Fibroblast of skin of back (primary cell): ENCODE results near the gene AOAH.
A peak's percentile ranks its signal among the peaks of the same experiment; 100 is the strongest.
"Not testable (repeated sequence)": the region's sequence is repeated elsewhere in the genome, so short reads cannot be mapped to it uniquely, and the experiment has no call there.

Experiments
- DNase-seq: peaks from one replicate; pipeline ENCODE4 v3.0.0-alpha.2; 2013

Gene AOAH

GRCh38 chr7:36654436-36654835 is 69.9 kb downstream of the AOAH start:
- DNase-seq, result no peak

- DNase-seq, result no peak
Observed at GRCh38 chr7:36653663-36654355, 70.5 kb downstream of the AOAH start.

- DNase-seq, result peak; percentile 54
Observed at GRCh38 chr7:36653008-36653662, 71.2 kb downstream of the AOAH start.

DNA sequence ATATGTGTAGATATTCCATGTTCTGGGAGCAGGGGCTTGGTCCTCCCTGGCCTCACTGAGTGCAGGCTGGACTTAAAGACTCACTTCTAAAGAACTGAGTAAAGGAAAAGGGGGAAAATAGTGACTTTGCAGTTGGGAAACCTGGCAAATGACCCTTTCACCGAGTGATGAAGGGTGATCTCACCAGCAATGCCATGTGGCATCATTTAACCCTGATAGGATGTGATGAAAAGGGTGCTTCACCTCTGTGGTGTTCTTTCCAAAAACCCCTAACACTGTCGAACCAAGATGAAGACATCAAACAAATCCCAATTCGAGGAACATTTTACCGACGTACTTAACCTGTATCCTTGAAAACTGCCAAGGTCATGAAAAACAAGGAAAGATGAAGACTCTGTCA is 71.9 kb downstream of the AOAH start:
- no peak for DNase-seq

- DNase-seq, result peak; percentile 77
Observed at GRCh38 chr7:36651404-36651803, 72.9 kb downstream of the AOAH start.

GRCh38 chr7:36650766-36651312 is 73.5 kb downstream of the AOAH start:
- DNase-seq, result no peak

GRCh38 chr7:36650320-36650719 is 74.0 kb downstream of the AOAH start:
- DNase-seq, result no peak

DNA sequence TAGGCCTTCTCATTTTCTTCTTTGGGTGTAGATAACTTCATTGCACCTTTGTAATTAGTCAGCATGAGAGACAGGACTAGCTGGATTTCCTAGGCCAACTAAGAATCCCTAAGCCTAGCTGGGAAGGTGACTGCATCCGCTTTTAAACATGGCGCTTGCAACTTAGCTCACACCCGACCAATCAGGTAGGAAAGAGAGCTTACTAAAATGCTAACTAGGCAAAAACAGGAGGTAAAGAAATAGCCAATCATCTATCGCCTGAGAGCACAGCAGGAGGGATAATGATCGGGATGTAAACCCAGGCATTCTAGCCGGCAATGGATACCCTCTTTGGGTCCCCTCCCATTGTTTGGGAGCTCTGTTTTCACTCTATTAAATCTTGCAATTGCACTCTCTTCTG is 75.0 kb downstream of the AOAH start:
- not testable (repeated sequence) for DNase-seq

GRCh38 chr7:36648441-36648840 is 75.9 kb downstream of the AOAH start:
- no peak for DNase-seq

- no peak for DNase-seq
Observed at GRCh38 chr7:36644625-36645422, 79.5 kb downstream of the AOAH start.

- DNase-seq, result no peak
Observed at GRCh38 chr7:36642414-36642813, 81.9 kb downstream of the AOAH start.

GRCh38 chr7:36642010-36642409 is 82.3 kb downstream of the AOAH start:
- no peak for DNase-seq

DNA sequence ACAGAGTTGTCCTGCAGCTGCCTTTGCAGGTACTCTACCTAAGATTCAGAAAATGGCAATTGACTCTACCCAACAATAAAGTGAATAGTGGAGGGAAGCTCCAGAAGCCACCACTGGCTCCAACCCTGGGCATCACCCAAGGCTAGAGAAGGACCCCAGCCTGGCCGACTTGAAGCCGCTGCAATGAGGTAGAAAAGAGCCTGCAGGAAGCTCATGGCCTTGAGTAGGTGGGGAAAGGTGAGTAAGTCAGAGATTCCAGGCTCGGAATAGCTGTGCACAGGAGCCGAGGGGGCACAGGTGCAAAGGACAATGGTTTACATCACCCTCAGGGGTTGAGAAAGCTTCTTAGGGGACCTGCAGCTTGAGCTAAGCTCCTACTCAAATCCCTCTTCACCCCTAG is 83.6 kb downstream of the AOAH start:
- DNase-seq, result no peak

GRCh38 chr7:36639826-36640225 is 84.5 kb downstream of the AOAH start:
- no peak for DNase-seq

- no peak for DNase-seq
Observed at GRCh38 chr7:36638586-36639263, 85.6 kb downstream of the AOAH start.

- DNase-seq, result no peak
Observed at GRCh38 chr7:36638140-36638539, 86.2 kb downstream of the AOAH start.

GRCh38 chr7:36637417-36637816 is 86.9 kb downstream of the AOAH start:
- no peak for DNase-seq

DNA sequence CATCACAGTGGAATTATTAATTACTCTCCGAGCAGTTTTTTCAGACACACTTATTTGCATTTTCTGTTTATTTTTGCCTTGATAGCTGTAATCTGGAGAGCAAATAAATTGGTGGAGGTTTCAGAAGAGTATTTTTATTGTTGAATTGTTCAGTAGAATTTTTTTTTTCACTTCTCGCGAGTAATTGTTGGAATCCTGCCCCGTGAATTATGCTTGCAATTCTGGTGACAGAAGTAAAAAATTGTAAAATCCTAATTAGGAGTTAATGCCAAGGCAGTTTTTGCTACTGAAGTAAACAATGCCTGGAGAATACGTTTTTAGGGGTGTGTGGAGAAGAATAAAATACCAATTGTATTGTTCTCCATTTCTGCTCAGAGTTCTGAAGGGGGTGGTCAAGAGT is 88.2 kb downstream of the AOAH start:
- DNase-seq, result no peak

DNA sequence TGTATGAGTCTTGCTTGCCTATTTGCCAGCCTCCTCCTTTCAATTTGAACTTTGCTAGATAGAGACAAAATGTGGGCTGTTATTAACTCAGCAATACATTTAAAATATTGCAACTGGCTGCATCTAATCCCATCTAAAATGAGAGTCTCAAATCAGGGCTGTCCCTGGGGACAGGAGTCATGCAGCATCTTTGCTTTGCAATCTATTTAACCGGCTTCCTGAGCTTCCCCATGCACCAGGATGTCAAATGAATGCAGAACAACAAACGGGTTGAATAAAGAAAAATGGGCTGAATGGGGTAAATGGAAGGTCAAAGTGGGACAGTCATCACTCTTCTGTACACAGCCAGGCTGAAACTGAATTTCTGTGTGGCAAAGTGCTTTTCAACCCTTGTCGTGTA is 89.2 kb downstream of the AOAH start:
- no peak for DNase-seq

DNA sequence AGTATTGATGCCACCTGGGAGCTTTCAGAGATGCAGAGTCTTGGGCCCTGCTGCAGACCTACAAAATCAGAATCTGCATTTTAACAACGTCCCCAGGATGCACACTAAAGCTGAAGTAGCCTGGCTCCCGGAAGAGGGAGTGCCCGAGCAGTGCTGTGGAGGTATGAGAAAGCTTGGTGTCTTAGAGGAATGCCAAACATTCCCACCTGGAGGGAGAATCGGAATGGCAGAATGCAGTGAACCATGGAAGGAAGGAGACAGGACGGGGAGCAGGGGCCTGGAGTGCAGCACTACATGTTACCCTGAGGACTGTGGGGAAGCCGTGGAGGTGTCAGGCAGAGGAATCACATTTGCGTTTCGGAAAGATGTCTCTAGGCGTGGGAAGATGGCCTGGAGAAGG is 90.9 kb downstream of the AOAH start:
- DNase-seq, result no peak

DNA sequence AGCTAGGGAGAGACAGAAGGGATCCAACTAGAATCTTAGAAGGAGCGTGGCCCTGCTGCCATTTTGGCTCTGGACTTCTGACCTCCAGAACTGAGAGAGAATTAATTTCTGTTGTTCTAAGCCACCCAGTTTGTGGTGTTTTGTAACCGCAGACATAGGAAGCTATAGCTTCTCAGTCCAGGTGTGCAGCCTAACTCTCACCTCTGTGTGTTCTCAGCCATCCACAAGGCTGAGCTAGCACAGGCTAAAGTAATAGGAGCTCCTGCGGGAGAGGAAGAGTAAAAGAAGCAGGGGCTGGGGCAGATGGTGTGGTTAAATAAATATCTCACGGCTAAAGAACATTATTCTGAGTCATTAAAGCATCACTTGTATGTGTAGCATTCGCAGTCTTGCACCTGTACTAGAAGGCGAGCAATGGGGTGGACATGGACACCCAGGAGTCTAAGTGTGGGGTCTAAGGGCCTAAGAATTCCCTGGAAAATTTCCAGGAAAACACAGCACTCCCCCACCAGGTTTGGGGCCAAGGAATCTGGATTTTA is 94.1 kb downstream of the AOAH start:
- no peak for DNase-seq

DNA sequence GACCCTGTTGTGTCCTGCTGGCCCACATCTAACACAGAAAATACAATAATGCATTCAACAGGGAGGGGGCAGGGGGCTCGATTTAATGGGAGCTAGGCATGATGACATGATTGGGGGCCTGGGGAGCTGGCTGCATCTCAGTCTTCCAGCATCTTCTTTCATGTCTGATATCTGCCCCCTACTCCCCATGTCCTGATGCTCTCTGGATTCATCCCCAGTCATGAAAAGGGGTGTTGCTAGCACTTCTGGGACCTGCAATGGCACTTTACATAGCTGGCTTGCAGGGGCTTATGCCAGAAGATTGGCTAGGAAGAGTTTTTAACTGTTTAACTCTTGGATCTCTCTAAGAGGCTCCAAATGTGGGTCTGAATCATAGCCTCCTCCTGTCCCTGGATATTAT is 94.9 kb downstream of the AOAH start:
- DNase-seq, result no peak

- DNase-seq, result no peak
Observed at GRCh38 chr7:36627836-36628235, 96.5 kb downstream of the AOAH start.
